GM12878 (cell line): ENCODE results near the gene KDM6A. TPM values are rescaled to one million over a fixed set of nuclear protein-coding genes. Genes with fewer than 3 reads are reported as not detected.

ENCODE experiments used
- ATAC-seq: fragments of 200-7000 bp; cut with Tn5 transposase; 3 replicates; pipeline ENCODE4 v1.9.1; 2020; ENCODE audit warnings: mild to moderate bottlenecking, moderate library complexity
- BruUV-seq: library from RNA; stranded (reverse); fragments of 400-500 nt; replicated peaks from 2 replicates; lab custom pipeline; 2021; lab: Mats Ljungman, UMichigan
- CTCF ChIA-PET: fragments of 300-600 bp; sonication (Branson Sonifier 250); formaldehyde crosslinking; extraction: SDS; loops from one replicate; lab custom pipeline; 2021; ENCODE audit warnings: inconsistent platforms; lab: Yijun Ruan, JAX
- POLR2A ChIA-PET: fragments of 350-600 bp; formaldehyde crosslinking; extraction: SDS; loops from one replicate; lab custom pipeline; 2021; ENCODE audit warnings: inconsistent platforms; lab: Charles Lee
- RAD21 ChIA-PET: fragments of 300-600 bp; sonication (Branson Sonifier 250); formaldehyde crosslinking; loops from one replicate; lab custom pipeline; 2023; ENCODE audit warnings: antibody characterized with exemption; ENCODE audit not compliant: unreplicated experiment; lab: Charles Lee
- SMC1A ChIA-PET: fragments of 300-600 bp; sonication (Branson Sonifier 250); formaldehyde crosslinking; loops from one replicate; lab custom pipeline; 2023; ENCODE audit not compliant: unreplicated experiment, uncharacterized antibody; lab: Charles Lee
- DNase-seq: peaks from one replicate; pipeline ENCODE4 v3.0.0-alpha.2; 2011; ENCODE audit warnings: low read depth, low spot score
- FAIRE-seq: peaks from 3 replicates; lab custom pipeline; 2011; peaks lifted over from hg19 to GRCh38; lab: Jason Lieb, UNC
- H2AFZ ChIP-seq: 2 replicates; pipeline ENCODE4 v1.6.0; 2011; ENCODE audit warnings: low read depth, low read length, control low read depth; ENCODE audit not compliant: control insufficient read depth
- H3K27ac ChIP-seq: 2 replicates; pipeline ENCODE4 v1.5.1; 2011; ENCODE audit warnings: control low read depth; ENCODE audit not compliant: control insufficient read depth, insufficient read depth
- H3K27me3 ChIP-seq, 2 experiments: replicated peaks in 1 of 2; 2 replicates each; pipeline versions ENCODE4 v1.6.0 to v1.6.1; 2011; ENCODE audit warnings: low read length in 1 of 2; ENCODE audit not compliant: control insufficient read depth in 2 of 2, insufficient read depth in 2 of 2
- H3K36me3 ChIP-seq, 2 experiments: 2 replicates each; pipeline ENCODE4 v1.5.1; 2011; ENCODE audit warnings: low read length in 1 of 2; ENCODE audit not compliant: control insufficient read depth in 2 of 2, insufficient read depth in 2 of 2
- H3K4me1 ChIP-seq: 2 replicates; pipeline ENCODE4 v1.6.1; 2011; ENCODE audit warnings: mild to moderate bottlenecking, low read length, moderate library complexity, mixed read lengths; ENCODE audit not compliant: control insufficient read depth, insufficient read depth
- H3K4me2 ChIP-seq: 2 replicates; pipeline ENCODE4 v1.6.0; 2011; ENCODE audit warnings: control low read depth; ENCODE audit not compliant: control insufficient read depth, insufficient read depth
- H3K4me3 ChIP-seq: fragments of 200-600 bp; sonication (generic); 2 replicates; pipeline ENCODE4 v1.5.1; 2016
- H3K79me2 ChIP-seq: 2 replicates; pipeline ENCODE4 v1.6.0; 2011; ENCODE audit warnings: low read length; ENCODE audit not compliant: control insufficient read depth, insufficient read depth
- H3K9ac ChIP-seq: 2 replicates; pipeline ENCODE4 v1.8.0; 2011; ENCODE audit warnings: low read length, control low read depth, mixed read lengths; ENCODE audit not compliant: control insufficient read depth, insufficient read depth
- H3K9me3 ChIP-seq: replicated peaks from 3 replicates; pipeline ENCODE4 v1.5.1; 2011; ENCODE audit warnings: mild to moderate bottlenecking, low read length; ENCODE audit not compliant: control insufficient read depth, insufficient read depth
- H4K20me1 ChIP-seq: 2 replicates; pipeline ENCODE4 v1.6.0; 2011; ENCODE audit not compliant: control insufficient read depth, insufficient read depth
- BHLHE40 ChIP-seq, 2 experiments: fragments of 450-650 bp in 1 of 2; IDR thresholded peaks; 2 replicates each; pipeline ENCODE4 v1.6.1; 2011 to 2017; ENCODE audit warnings: low read depth in 2 of 2, borderline replicate concordance in 1 of 2, improper control_type of control experiment in 1 of 2, low read length in 1 of 2, mild to moderate bottlenecking in 1 of 2
- CUX1 ChIP-seq: IDR thresholded peaks from 2 replicates; pipeline ENCODE4 v1.6.1; 2012; ENCODE audit warnings: improper control_type of control experiment, low read depth, low read length; ENCODE audit not compliant: insufficient replicate concordance
- E4F1 ChIP-seq: fragments of 450-650 bp; IDR thresholded peaks from 2 replicates; pipeline ENCODE4 v1.6.1; 2018; ENCODE audit warnings: borderline replicate concordance, mild to moderate bottlenecking; ENCODE audit not compliant: partially characterized antibody
- EED ChIP-seq: sonication (generic); IDR thresholded peaks from 2 replicates; pipeline ENCODE4 v1.6.1; 2016; ENCODE audit warnings: antibody characterized with exemption, low read depth
- HCFC1 ChIP-seq: fragments of 150-350 bp; IDR thresholded peaks from 2 replicates; pipeline ENCODE4 v1.6.1; 2014; ENCODE audit warnings: low read length
- IRF4 ChIP-seq: IDR thresholded peaks from 2 replicates; pipeline ENCODE4 v1.6.1; 2011; ENCODE audit warnings: low read depth, low read length
- JUND ChIP-seq: IDR thresholded peaks from 2 replicates; pipeline ENCODE4 v1.6.1; 2012; ENCODE audit warnings: low read depth, mild to moderate bottlenecking, low read length, improper control_type of control experiment, moderate library complexity
- KAT2A ChIP-seq: conservative IDR thresholded peaks from 2 replicates; pipeline ENCODE4 v1.6.1; 2011; ENCODE audit warnings: low read depth, low read length; ENCODE audit not compliant: control insufficient read depth
- POU2F2 ChIP-seq: IDR thresholded peaks from 3 replicates; pipeline ENCODE4 v1.6.1; 2011; ENCODE audit warnings: low read depth, mild to moderate bottlenecking, low read length, borderline replicate concordance
- SKIL ChIP-seq: fragments of 450-650 bp; IDR thresholded peaks from 2 replicates; pipeline ENCODE4 v1.6.1; 2017; ENCODE audit warnings: mild to moderate bottlenecking, low read depth, inconsistent platforms; ENCODE audit not compliant: poor library complexity, severe bottlenecking
- STAT3 ChIP-seq: IDR thresholded peaks from 2 replicates; pipeline ENCODE4 v1.6.1; 2011; ENCODE audit warnings: low read depth, low read length, improper control_type of control experiment
- TAF1 ChIP-seq: IDR thresholded peaks from 2 replicates; pipeline ENCODE4 v1.6.1; 2011; ENCODE audit warnings: mild to moderate bottlenecking, low read depth, low read length, borderline replicate concordance
- TCF3 ChIP-seq: IDR thresholded peaks from 2 replicates; pipeline ENCODE4 v1.6.1; 2012; ENCODE audit warnings: low read depth, mild to moderate bottlenecking, low read length, borderline replicate concordance; ENCODE audit not compliant: insufficient read depth
- WGBS: methylation state at CpG from one replicate; pipeline ENCODE4 v1.1.6; 2016; ENCODE audit warnings: low lambda C conversion rate; ENCODE audit not compliant: insufficient replicate concordance, insufficient coverage; ENCODE audit errors: missing lambda C conversion rate; 5-methylcytosine and 5-hydroxymethylcytosine counted together
- in situ Hi-C: fragments of 300-500 bp; cut with MboI; formaldehyde crosslinking; loops from 9 replicates; pipeline ENCODE4 v1.14.3; 2018; ENCODE audit warnings: mixed read lengths
- intact Hi-C: fragments of 100-400 bp; cut with micrococcal nuclease; formaldehyde crosslinking; loops from one replicate; pipeline ENCODE4 v1.14.2; 2022; ENCODE audit not compliant: unreplicated experiment
- polyA plus RNA-seq, 11 experiments: library from polyadenylated mRNA; depleted of rRNA in 4 of 11; unstranded in 6 of 11; stranded (reverse) in 5 of 11; fragments of >200 nt; fragmentation: Nextera tagmentation in 4 of 11; fragmentation: Illumina TruSeq in 1 of 11; extraction: Ambion mirVana in 4 of 11; extraction: Trizol in 1 of 11; gene quantifications; 1 replicate in 1 of 11; 2 replicates in 10 of 11; pipeline versions ENCODE4 v1.2.1 to v1.2.3, GENCODE V29; 2011 to 2016; ENCODE audit warnings: inconsistent platforms in 2 of 11, missing spikeins in 2 of 11, low read depth in 1 of 11
- total RNA-seq, 4 experiments: library from RNA; depleted of rRNA in 3 of 4; stranded (reverse); fragments of >200 nt in 3 of 4; fragmentation: Illumina TruSeq in 1 of 4; extraction: Trizol in 1 of 4; gene quantifications; 2 replicates each; pipeline versions ENCODE4 v1.2.1 to v1.2.3, GENCODE V29; 2013 to 2021

The KDM6A gene
- total and polyA plus RNA-seq, 10 of the 15 experiments (the other 5 are each of a cell fraction or from before 2014, with no cell fraction given): 7.9 to 29.0 (median 20.4) TPM

GRCh38 chrX:44992775-44993174 is 119.8 kb downstream of the KDM6A start:
- H3K4me3 ChIP-seq: no peak overlapping the region
- H3K9ac ChIP-seq: no peak overlapping the region
- in situ Hi-C loops (no loop called here), intact Hi-C loops (no loop called here)
- H3K9me3 ChIP-seq: peaks cover 8% of the 10 kb centered on the region; the same call in 2 of the 3 replicates
- peaks cover 13% of the 10 kb centered on the region for H3K4me1 ChIP-seq
- no peaks in the 10 kb centered on the region for H4K20me1 ChIP-seq
- DNase-seq (no peak), ATAC-seq (no peak), FAIRE-seq (no peak)
- no peak overlapping the region for H2AFZ ChIP-seq
- H3K27ac ChIP-seq: no peak overlapping the region
- peaks cover 3% of the 10 kb centered on the region in 2 experiments; a peak in 2 of 4 replicates for H3K36me3 ChIP-seq
- H3K4me2 ChIP-seq: no peak overlapping the region
- SMC1A ChIA-PET: interaction anchor here (0.9 to 1.2 kb wide), 2 partner anchors 11 to 89 kb away, joined by 3 to 7 read pairs; no protein-coding TSS in a partner anchor
- POLR2A ChIA-PET: interaction anchor here (1.2 kb wide), 1 partner anchor 64 kb away, joined by 3 read pairs; no protein-coding TSS in a partner anchor
- H3K79me2 ChIP-seq: peaks cover 15% of the 10 kb centered on the region
- WGBS: 100% methylated on average over 2 of the region's 2 CpGs
- CTCF ChIA-PET: no interaction called here
- BruUV-seq: no TSS peak
- no peaks in the 10 kb centered on the region for H3K27me3 ChIP-seq
- RAD21 ChIA-PET: no interaction called here
- TF ChIP-seq TCF3 (no peak), TAF1 (no peak), KAT2A (no peak), EED (no peak), POU2F2 (no peak), STAT3 (no peak), SKIL (no peak), HCFC1 (no peak), CUX1 (no peak), BHLHE40 (IDR thresholded peaks at IDR 0.05; ENCODE audit: borderline replicate concordance in 1 of 2, low read depth in 2 of 2, low read length in 1 of 2) (no peak), JUND (no peak), IRF4 (no peak), E4F1 (no peak)
